ENCODE data around the gene DNAJB8.

The DNAJB8 gene

GRCh38 chr3:128463771-128464170, 2.9 kb downstream of the DNAJB8 start:
- H3K4me3 ChIP-seq (ENCODE audit: low read depth, low read length): no peak overlapping the region
- no peak for TF ChIP-seq CTCF (IDR thresholded peaks at IDR 0.05; ENCODE audit: low read depth, low read length)

GRCh38 chr3:128463354-128463753, 3.3 kb downstream of the DNAJB8 start:
- TF ChIP-seq CTCF (IDR thresholded peaks at IDR 0.05; ENCODE audit: low read depth, low read length): no peak

GRCh38 chr3:128462931-128463330, 3.8 kb downstream of the DNAJB8 start:
- no peak for TF ChIP-seq CTCF (IDR thresholded peaks at IDR 0.05; ENCODE audit: low read depth, low read length)
- no peak overlapping the region for H3K4me3 ChIP-seq (ENCODE audit: low read depth, low read length)

More at GRCh38 chr3:128463354-128463753, 3.3 kb downstream of the DNAJB8 start:
- no peak overlapping the region for H3K4me3 ChIP-seq (ENCODE audit: low read depth, low read length)

GRCh38 chr3:128462341-128462910, 4.3 kb downstream of the DNAJB8 start:
- no peak for TF ChIP-seq CTCF (IDR thresholded peaks at IDR 0.05; ENCODE audit: low read depth, low read length)

GRCh38 chr3:128461731-128462130, 5.0 kb downstream of the DNAJB8 start:
- no peak overlapping the region for H3K4me3 ChIP-seq (ENCODE audit: low read depth, low read length)
- TF ChIP-seq CTCF (IDR thresholded peaks at IDR 0.05; ENCODE audit: low read depth, low read length): no peak

More at GRCh38 chr3:128462341-128462910, 4.3 kb downstream of the DNAJB8 start:
- H3K4me3 ChIP-seq (ENCODE audit: low read depth, low read length): no peak overlapping the region

- no peak overlapping the region for H3K4me3 ChIP-seq (ENCODE audit: low read depth, low read length)
- no peak for TF ChIP-seq CTCF (IDR thresholded peaks at IDR 0.05; ENCODE audit: low read depth, low read length)
Measured at GRCh38 chr3:128459461-128459820, 7.2 kb downstream of the DNAJB8 start.

GRCh38 chr3:128458746-128459460, 7.8 kb downstream of the DNAJB8 start:
- no peak for TF ChIP-seq CTCF (IDR thresholded peaks at IDR 0.05; ENCODE audit: low read depth, low read length)
- no peak overlapping the region for H3K4me3 ChIP-seq (ENCODE audit: low read depth, low read length)
